Prostate gland (tissue), 2 donors: ENCODE data around the gene BRAT1. TPM values are rescaled to one million over a fixed set of nuclear protein-coding genes. Genes with fewer than 3 reads are reported as not detected.

Experiments used
- DNase-seq: peaks from one replicate; pipeline ENCODE4 v3.0.0-alpha.2; 2019; ENCODE audit warnings: low spot score
- H3K27ac ChIP-seq, 2 donors: fragments of 200-600 bp; sonication (generic); 2 replicates each; pipeline ENCODE4 v1.5.1; 2017 to 2019
- H3K27me3 ChIP-seq: fragments of 200-600 bp; sonication (generic); replicated peaks from 2 replicates; pipeline ENCODE4 v1.5.1; 2019; ENCODE audit not compliant: insufficient read depth
- H3K36me3 ChIP-seq, 2 donors: fragments of 200-600 bp; sonication (generic); 1 replicate in 1 of 2; 2 replicates in 1 of 2; pipeline versions ENCODE4 v1.5.1 to v1.8.1; 2017 to 2019
- H3K4me1 ChIP-seq: fragments of 200-600 bp; sonication (generic); replicated peaks from 2 replicates; pipeline ENCODE4 v1.5.1; 2019
- H3K4me3 ChIP-seq, 2 donors: fragments of 200-600 bp; sonication (generic); 2 replicates each; pipeline ENCODE4 v1.5.1; 2017 to 2019
- H3K9me3 ChIP-seq: fragments of 200-600 bp; sonication (generic); 2 replicates; pipeline ENCODE4 v1.5.1; 2017
- POLR2A ChIP-seq: fragments of 450-650 bp; IDR thresholded peaks from one replicate; pipeline ENCODE4 v1.6.1; 2016; ENCODE audit warnings: antibody characterized with exemption, mild to moderate bottlenecking
- POLR2AphosphoS5 ChIP-seq: sonication (generic); formaldehyde crosslinking; IDR thresholded peaks from one replicate; pipeline ENCODE4 v1.6.1; 2017; ENCODE audit warnings: antibody characterized with exemption
- WGBS: methylation state at CpG from one replicate; pipeline ENCODE4 v1.1.5; 2018; 5-methylcytosine and 5-hydroxymethylcytosine counted together
- intact Hi-C: fragments of 100-400 bp; cut with DNase I; formaldehyde crosslinking; loops from one replicate; pipeline ENCODE4 v1.14.2; 2022
- total RNA-seq, 2 donors: library from RNA; depleted of rRNA; stranded (reverse); fragments of >200 nt; gene quantifications; one replicate each; pipeline ENCODE4 v1.1.0, GENCODE V29; 2016
- TF ChIP-seq, protein P1 (sequence below), 4 experiments: fragments of 200-600 bp in 2 of 4; fragments of 450-650 bp in 2 of 4; sonication (generic) in 2 of 4; IDR thresholded peaks; 1 replicate in 3 of 4; 2 replicates in 1 of 4; pipeline ENCODE4 v1.5.1; 2016 to 2019; ENCODE audit warnings: antibody characterized with exemption in 4 of 4, mild to moderate bottlenecking in 2 of 4, moderate library complexity in 2 of 4

BRAT1 gene
- total RNA-seq, 2 donors from 2014 or later, result 83.9 to 113 TPM

- intact Hi-C loops, result no loop called here
- Histone ChIP-seq H3K4me3 (no peak overlapping the region), H3K9me3 (no peaks in the 10 kb centered on the region), H3K27ac (no peak overlapping the region), H3K27me3 (no peaks in the 10 kb centered on the region), H3K36me3 (no peaks in the 10 kb centered on the region), H3K4me1 (peaks cover 3% of the 10 kb centered on the region)
- DNase-seq, result no peak
- no peak for TF ChIP-seq POLR2A
- no peak for TF ChIP-seq POLR2AphosphoS5
- TF ChIP-seq, protein P1, sequence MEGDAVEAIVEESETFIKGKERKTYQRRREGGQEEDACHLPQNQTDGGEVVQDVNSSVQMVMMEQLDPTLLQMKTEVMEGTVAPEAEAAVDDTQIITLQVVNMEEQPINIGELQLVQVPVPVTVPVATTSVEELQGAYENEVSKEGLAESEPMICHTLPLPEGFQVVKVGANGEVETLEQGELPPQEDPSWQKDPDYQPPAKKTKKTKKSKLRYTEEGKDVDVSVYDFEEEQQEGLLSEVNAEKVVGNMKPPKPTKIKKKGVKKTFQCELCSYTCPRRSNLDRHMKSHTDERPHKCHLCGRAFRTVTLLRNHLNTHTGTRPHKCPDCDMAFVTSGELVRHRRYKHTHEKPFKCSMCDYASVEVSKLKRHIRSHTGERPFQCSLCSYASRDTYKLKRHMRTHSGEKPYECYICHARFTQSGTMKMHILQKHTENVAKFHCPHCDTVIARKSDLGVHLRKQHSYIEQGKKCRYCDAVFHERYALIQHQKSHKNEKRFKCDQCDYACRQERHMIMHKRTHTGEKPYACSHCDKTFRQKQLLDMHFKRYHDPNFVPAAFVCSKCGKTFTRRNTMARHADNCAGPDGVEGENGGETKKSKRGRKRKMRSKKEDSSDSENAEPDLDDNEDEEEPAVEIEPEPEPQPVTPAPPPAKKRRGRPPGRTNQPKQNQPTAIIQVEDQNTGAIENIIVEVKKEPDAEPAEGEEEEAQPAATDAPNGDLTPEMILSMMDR (IDR thresholded peaks at IDR 0.05), result no peak
- WGBS, result 88% methylated on average over 25 of the region's 27 CpGs
These were observed 55.4 kb downstream of the BRAT1 start for GRCh38 chr7:2499719-2500430.

- no peak overlapping the region for H3K4me3 ChIP-seq
- H3K27me3 ChIP-seq, result no peaks in the 10 kb centered on the region
- peaks cover 3% of the 10 kb centered on the region for H3K4me1 ChIP-seq
- 83% methylated on average over 7 of the region's 7 CpGs for WGBS
- intact Hi-C loops, result no loop called here
- TF ChIP-seq, protein P1 (IDR thresholded peaks at IDR 0.05), result no peak
- TF ChIP-seq POLR2A, result no peak
- TF ChIP-seq POLR2AphosphoS5, result no peak
- no peak overlapping the region for H3K27ac ChIP-seq
- DNase-seq, result no peak
- H3K36me3 ChIP-seq, result no peaks in the 10 kb centered on the region
- no peaks in the 10 kb centered on the region for H3K9me3 ChIP-seq
These were observed 56.1 kb downstream of the BRAT1 start for GRCh38 chr7:2499181-2499580.

- no peak for DNase-seq
- TF ChIP-seq, protein P1 (IDR thresholded peaks at IDR 0.05), result no peak
- no peak for TF ChIP-seq POLR2AphosphoS5
- TF ChIP-seq POLR2A, result no peak
- 56% methylated on average over 6 of the region's 6 CpGs for WGBS
- H3K4me1 ChIP-seq, result peaks cover 3% of the 10 kb centered on the region
- no peak overlapping the region for H3K27ac ChIP-seq
- no peaks in the 10 kb centered on the region for H3K9me3 ChIP-seq
- H3K36me3 ChIP-seq, result no peaks in the 10 kb centered on the region
- H3K27me3 ChIP-seq, result no peaks in the 10 kb centered on the region
- H3K4me3 ChIP-seq, result no peak overlapping the region
- intact Hi-C loops, result no loop called here
These were observed 56.6 kb downstream of the BRAT1 start for GRCh38 chr7:2498708-2499107.

- H3K27ac ChIP-seq, result no peak overlapping the region
- no peaks in the 10 kb centered on the region for H3K27me3 ChIP-seq
- DNase-seq, result no peak
- 32% methylated on average over 22 of the region's 25 CpGs for WGBS
- intact Hi-C loops, result no loop called here
- H3K4me1 ChIP-seq, result peaks cover 3% of the 10 kb centered on the region
- H3K4me3 ChIP-seq, result no peak overlapping the region
- no peak for TF ChIP-seq POLR2AphosphoS5
- TF ChIP-seq, protein P1 (IDR thresholded peaks at IDR 0.05), result no peak
- TF ChIP-seq POLR2A, result no peak
- no peaks in the 10 kb centered on the region for H3K9me3 ChIP-seq
- H3K36me3 ChIP-seq, result no peaks in the 10 kb centered on the region
These were observed 57.6 kb downstream of the BRAT1 start for GRCh38 chr7:2497500-2498336.
